GM18951 (cell line): Measurements from ENCODE around the gene GRK3.
"Not testable (repeated sequence)": the region's sequence is repeated elsewhere in the genome, so short reads cannot be mapped to it uniquely, and the experiment has no call there.

ENCODE experiments used
- POLR2A ChIP-seq: IDR thresholded peaks from 4 replicates; pipeline ENCODE4 v1.6.1; 2011; ENCODE audit warnings: mild to moderate bottlenecking; ENCODE audit not compliant: insufficient read length, insufficient read depth; ENCODE audit errors: extremely low read depth
- in situ Hi-C: fragments of 300-500 bp; cut with MboI; formaldehyde crosslinking; loops from one replicate; pipeline ENCODE4 v1.12.0; 2022; ENCODE audit warnings: low sequenced_read_pairs, mixed read lengths, inconsistent platforms; ENCODE audit not compliant: unreplicated experiment

Gene GRK3

GRCh38 chr22:25582946-25583345 is 18.5 kb downstream of the GRK3 start:
- no peak for TF ChIP-seq POLR2A
- in situ Hi-C loops, result loop anchor here (5.0 kb wide), 1 partner anchor 296 kb away; no protein-coding TSS in a partner anchor

GRCh38 chr22:25584993-25585392 is 20.5 kb downstream of the GRK3 start:
- in situ Hi-C loops, result loop anchor here (5.0 kb wide), 1 partner anchor 298 kb away; no protein-coding TSS in a partner anchor

DNA sequence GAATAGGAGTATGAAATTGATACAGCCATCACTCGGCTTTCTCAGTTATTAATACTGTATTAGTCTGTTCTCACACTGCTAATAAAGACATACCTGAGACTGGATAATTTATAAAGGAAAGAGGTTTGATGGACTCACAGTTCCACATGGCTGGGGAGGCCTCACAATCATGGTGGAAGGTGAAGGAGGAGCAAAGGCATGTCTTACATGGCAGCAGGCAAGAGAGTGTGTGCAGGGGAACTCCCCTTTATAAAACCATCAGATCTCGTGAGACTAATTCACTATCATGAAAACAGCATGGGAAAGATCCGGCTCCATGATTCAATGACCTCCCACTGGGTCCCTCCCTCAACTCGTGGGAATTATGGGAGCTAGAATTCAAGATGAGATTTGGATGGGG is 25.2 kb downstream of the GRK3 start:
- in situ Hi-C loops, result not testable (repeated sequence)

- in situ Hi-C loops, result not testable (repeated sequence)
Measured at GRCh38 chr22:25593323-25593722, 28.8 kb downstream of the GRK3 start.

GRCh38 chr22:25598609-25599008 is 34.1 kb downstream of the GRK3 start:
- in situ Hi-C loops, result no loop called here
- no peak for TF ChIP-seq POLR2A

GRCh38 chr22:25602445-25602844 is 38.0 kb downstream of the GRK3 start:
- in situ Hi-C loops, result no loop called here
- no peak for TF ChIP-seq POLR2A

DNA sequence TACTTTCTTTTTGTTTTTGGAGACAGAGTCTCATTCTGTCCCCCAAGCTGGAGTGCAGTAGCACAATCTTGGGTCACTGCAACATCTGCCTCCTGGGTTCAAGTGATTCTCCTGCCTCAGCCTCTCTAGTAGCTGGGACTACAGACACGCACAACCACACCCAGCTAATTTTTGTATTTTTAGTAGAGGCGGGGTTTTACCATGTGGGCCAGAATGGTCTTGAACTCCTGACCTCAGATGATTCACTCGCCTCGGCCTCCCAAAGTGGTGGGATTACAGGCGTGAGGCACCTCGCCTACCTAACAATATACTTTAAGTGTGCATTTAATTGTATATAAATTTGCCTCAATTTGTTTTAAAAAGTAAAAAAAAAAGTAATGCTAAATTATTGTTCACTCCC is 38.4 kb downstream of the GRK3 start:
- TF ChIP-seq POLR2A, result no peak
- in situ Hi-C loops, result no loop called here

DNA sequence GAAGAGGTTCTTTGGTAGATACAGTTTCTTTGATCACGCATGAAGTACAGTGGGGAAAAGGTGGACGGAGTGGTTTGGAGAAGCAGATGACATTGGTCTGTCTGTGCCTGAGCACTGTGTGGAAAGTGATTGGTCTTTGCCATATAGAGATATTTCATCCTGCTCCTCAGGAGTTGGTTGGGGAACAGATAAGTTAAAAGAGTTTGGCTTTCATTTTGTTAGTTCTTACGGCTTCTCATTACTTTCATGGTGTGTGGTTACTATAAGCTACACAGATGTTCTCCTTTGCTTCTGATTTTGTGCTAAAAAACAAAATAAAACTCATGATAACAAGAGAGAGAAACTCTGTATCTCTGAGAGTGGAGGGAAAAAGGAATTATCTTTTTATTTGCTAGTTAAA is 40.7 kb downstream of the GRK3 start:
- in situ Hi-C loops, result loop anchor here (5.0 kb wide), 1 partner anchor 303 kb away; no protein-coding TSS in a partner anchor

- in situ Hi-C loops, result loop anchor here (5.0 kb wide), 1 partner anchor 303 kb away; no protein-coding TSS in a partner anchor
Measured at GRCh38 chr22:25605565-25605964, 41.1 kb downstream of the GRK3 start.

GRCh38 chr22:25611284-25611683 is 46.8 kb downstream of the GRK3 start:
- in situ Hi-C loops, result not testable (repeated sequence)

- in situ Hi-C loops, result not testable (repeated sequence)
Measured at GRCh38 chr22:25613131-25613530, 48.7 kb downstream of the GRK3 start.

- in situ Hi-C loops, result not testable (repeated sequence)
Measured at GRCh38 chr22:25613558-25613957, 49.1 kb downstream of the GRK3 start.

- in situ Hi-C loops, result not testable (repeated sequence)
Measured at GRCh38 chr22:25614791-25615190, 50.3 kb downstream of the GRK3 start.

- in situ Hi-C loops, result no loop called here
- no peak for TF ChIP-seq POLR2A
Measured at GRCh38 chr22:25621986-25622385, 57.5 kb downstream of the GRK3 start.

DNA sequence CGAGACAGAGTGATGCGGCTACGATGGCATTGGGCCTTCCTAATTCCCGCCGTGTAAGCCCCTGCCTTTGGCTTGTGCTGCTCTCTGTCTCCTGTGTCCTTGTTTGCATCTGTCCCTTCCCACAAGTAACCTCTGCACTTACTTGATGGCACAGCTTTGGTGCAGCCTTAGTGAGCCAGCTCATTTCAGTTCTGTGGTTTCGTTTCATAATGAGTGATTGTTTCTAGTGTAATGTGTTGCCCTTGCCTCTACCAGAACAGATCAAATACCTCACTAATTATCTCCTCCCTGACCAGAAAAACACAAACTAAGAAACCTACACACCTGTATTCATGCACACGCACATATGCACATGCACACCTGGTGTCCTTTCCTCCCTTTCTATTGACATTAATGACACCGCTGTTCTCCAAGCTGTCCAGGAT is 58.8 kb downstream of the GRK3 start:
- in situ Hi-C loops, result no loop called here
- no peak for TF ChIP-seq POLR2A

- no peak for TF ChIP-seq POLR2A
- in situ Hi-C loops, result no loop called here
Measured at GRCh38 chr22:25623851-25624250, 59.4 kb downstream of the GRK3 start.
